ENCODE results near the gene PIP4P1. TPM values are rescaled to one million over a fixed set of nuclear protein-coding genes. Genes with fewer than 3 reads are reported as not detected.

Gene PIP4P1
- total and polyA plus RNA-seq, 2 of the 13 experiments (the other 11 are each of a cell fraction or from before 2014, with no cell fraction given): 33.4 to 47.0 TPM

DNA sequence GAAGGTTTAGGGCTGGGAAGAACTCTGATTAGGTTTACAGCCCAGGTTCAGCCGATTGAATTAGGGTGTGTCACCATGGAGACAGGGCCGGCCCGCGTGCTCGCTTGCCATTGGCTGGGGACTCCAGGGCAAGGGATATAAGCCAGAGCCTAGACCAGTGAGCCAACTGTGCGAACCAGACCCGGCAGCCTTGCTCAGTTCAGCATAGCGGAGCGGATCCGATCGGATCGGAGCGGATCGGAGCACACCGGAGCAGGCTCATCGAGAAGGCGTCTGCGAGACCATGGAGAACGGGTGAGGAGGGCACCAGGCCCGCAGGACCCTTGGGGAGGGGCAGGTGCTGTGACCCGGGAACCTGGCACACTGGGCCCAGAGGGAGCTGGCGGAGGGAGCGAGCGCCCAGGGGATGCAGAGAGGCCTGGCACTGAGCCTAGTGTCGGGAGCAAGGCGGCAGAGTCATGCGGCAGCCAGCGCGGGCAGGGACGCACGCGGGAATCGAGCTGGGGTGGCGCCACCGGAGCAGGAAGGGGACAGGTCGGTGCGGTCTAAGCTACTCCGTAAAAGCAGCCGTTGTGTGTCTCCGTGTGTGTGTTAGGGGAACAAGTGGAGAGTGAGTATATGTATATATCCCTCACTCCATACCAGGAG is 8.1 kb upstream of the PIP4P1 start, which contains the start of gene PNP (continued):
- TF ChIP-seq FOXP4 (CRISPR knock-in tag; IDR thresholded peaks at IDR 0.05) (peak; percentile 40; the same call in 1 of the 2 replicates), HHEX (CRISPR knock-in tag; IDR thresholded peaks at IDR 0.05) (no peak), ATF3 (CRISPR knock-in tag; IDR thresholded peaks at IDR 0.05) (peak; percentile 45), RAD21 (CRISPR knock-in tag; IDR thresholded peaks at IDR 0.05) (peak; percentile 60; the same call in 1 of the 2 replicates), ZNF468 (CRISPR knock-in tag; IDR thresholded peaks at IDR 0.05) (no peak), PHF21A (CRISPR knock-in tag; IDR thresholded peaks at IDR 0.05) (0 out of 2 replicates have a peak, but pooled peaks have one; percentile 54), GFI1 (CRISPR knock-in tag; IDR thresholded peaks at IDR 0.05; ENCODE audit: borderline replicate concordance) (peak; percentile 64; the same call in 1 of the 2 replicates), TEF (CRISPR knock-in tag; IDR thresholded peaks at IDR 0.05) (no peak), KAT8 (CRISPR knock-in tag; IDR thresholded peaks at IDR 0.05) (peak; percentile 86), ZNF556 (CRISPR knock-in tag; IDR thresholded peaks at IDR 0.05; ENCODE audit: borderline replicate concordance) (peak; percentile 66), SOX5 (CRISPR knock-in tag; IDR thresholded peaks at IDR 0.05; ENCODE audit: borderline replicate concordance) (0 out of 2 replicates have a peak, but pooled peaks have one; percentile 3), NBN (conservative IDR thresholded peaks at IDR 0.05) (no peak), SMYD3 (CRISPR knock-in tag; IDR thresholded peaks at IDR 0.05) (no peak), YEATS4 (CRISPR knock-in tag; IDR thresholded peaks at IDR 0.05; ENCODE audit: borderline replicate concordance) (peak; percentile 83; the same call in 1 of the 2 replicates)
- TF ChIP-seq, protein P1, sequence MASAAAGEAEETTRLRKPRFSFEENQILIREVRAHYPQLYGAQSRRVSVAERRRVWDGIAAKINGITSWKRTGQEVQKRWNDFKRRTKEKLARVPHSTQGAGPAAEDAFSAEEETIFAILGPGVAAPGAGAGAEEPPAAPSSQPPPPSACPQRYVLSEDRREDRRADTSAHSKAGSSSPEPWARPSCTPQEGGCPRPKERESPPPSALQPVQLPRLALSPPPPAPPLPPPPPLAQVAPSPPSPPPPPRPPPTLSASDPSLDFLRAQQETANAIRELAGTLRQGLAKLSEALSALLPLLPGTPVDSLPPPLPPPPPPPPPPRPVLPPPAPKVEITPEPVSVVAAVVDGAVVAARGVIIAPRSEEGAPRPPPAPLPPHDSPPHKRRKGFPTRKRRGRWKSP (CRISPR knock-in tag; IDR thresholded peaks at IDR 0.05): peak; percentile 77
- TF ChIP-seq, protein P2, sequence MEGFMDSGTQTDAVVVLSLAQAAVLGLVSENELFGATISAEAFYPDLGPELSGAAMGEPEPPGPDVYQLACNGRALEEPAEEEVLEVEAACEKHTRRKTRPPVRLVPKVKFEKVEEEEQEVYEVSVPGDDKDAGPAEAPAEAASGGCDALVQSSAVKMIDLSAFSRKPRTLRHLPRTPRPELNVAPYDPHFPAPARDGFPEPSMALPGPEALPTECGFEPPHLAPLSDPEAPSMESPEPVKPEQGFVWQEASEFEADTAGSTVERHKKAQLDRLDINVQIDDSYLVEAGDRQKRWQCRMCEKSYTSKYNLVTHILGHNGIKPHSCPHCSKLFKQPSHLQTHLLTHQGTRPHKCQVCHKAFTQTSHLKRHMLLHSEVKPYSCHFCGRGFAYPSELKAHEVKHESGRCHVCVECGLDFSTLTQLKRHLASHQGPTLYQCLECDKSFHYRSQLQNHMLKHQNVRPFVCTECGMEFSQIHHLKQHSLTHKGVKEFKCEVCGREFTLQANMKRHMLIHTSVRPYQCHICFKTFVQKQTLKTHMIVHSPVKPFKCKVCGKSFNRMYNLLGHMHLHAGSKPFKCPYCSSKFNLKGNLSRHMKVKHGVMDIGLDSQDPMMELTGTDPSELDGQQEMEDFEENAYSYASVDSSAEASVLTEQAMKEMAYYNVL (CRISPR knock-in tag; IDR thresholded peaks at IDR 0.05; ENCODE audit: borderline replicate concordance): 0 out of 2 replicates have a peak, but pooled peaks have one; percentile 21
